GM18868 (cell line): ENCODE results near the gene PATZ1.

ENCODE experiments used
- ATAC-seq: cut with Tn5 transposase; IDR thresholded peaks from one replicate; pipeline ENCODE4 v1.9.1; 2021; ENCODE audit warnings: mild to moderate bottlenecking, moderate library complexity; ENCODE audit not compliant: unreplicated experiment

The PATZ1 gene

GRCh38 chr22:31343235-31344191 lies 2.6 kb downstream of the PATZ1 start:
- ATAC-seq = no peak

- no peak for ATAC-seq
Observed at GRCh38 chr22:31342389-31343140, 3.6 kb downstream of the PATZ1 start.

GRCh38 chr22:31341386-31342088 lies 4.6 kb downstream of the PATZ1 start:
- ATAC-seq = no peak

DNA sequence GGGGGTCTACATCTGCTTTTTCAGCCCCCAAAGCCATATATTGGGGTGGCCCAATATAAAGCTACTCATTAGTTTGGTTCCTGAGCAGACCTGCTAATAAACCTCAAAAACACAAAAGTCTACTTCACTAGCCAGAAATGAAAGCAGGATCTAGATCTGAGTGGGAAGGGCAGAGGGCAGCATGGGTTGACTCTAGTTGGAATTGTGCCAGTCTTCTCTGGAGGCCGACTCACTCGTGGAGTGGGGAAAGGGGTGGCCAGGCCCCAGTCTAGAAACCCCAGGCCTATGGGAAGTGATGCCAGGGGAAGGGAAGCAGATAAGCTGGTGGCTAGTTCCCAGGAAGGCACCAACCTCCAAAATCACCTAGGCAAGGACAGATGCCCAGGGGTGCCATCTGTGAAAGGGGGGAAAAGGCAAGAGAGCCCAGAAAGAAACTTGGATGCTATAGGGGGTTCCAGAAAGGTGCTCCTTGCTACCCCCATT lies 5.3 kb downstream of the PATZ1 start:
- no peak for ATAC-seq

DNA sequence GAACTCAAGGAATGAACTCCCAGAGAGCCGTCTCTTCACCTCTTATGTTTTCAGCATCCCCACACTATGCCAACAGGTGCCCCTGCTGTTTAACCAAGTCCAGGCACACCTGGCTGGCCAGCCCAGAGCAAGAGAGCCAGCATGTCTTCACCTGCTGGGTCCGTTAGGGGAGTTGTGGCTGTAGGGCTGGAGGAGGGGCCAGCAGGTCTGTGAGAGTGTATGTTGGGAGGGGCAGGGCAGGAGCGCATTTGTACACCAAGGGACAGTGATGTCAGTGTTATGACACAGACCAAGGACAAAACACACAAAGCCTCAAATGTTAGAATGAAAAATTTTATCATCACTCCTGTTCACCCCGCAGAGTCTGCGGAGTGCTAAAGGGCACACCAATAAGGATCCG lies 5.8 kb downstream of the PATZ1 start:
- no peak for ATAC-seq

DNA sequence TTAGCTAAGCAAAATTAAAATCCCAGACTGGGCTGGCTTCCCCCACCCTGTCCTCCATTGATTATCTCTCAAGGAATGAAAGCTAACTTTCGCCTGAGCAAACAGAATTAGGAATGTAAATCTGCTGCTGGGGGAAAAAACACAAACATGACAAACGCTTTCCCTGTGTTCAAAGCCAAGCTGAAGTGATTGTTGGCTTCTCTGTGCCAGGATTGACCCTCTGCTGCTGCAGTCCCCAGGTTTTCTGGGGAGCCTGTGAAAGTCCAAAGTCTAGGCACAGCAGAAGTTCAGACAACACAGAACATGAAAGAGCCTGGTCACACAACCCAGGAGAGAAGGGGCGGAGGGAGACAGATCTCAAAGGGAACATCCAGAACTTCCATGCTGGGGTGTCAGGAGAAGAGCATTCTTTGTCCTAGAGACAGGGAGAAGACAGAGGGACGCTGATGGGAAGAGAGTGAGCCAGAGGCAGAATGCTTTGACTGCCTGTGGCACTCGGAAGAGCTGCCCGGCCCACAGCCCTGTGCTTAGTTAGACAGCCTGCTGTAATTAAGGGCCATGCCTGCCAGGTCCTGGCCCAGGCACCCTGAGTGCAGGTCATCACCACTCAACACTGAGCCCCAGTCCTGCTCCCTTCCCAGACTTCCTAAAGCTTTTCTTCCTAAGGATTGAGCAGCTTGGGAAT lies 6.9 kb downstream of the PATZ1 start:
- no peak for ATAC-seq

DNA sequence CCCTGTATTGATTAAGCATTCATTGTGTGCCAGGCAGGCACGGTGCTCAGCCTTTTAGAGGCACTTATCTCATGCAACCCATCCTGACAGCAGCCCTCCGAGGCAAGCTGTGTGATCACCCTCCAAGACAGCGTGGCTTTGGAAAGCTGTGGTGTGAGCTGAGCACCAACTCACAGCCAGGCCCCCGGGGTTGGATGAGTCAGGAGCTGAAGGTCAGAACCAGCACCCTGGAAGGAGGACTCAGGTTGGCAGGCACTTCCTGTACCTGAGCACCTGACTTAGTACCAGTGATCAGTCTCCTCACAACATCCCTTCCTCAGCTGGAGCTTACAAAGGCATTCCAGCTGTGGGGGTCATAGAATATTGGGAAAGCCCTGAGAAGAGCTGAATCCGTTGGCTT lies 9.0 kb downstream of the PATZ1 start:
- no peak for ATAC-seq

- ATAC-seq = no peak
Observed at GRCh38 chr22:31334329-31334728, 11.8 kb downstream of the PATZ1 start.

DNA sequence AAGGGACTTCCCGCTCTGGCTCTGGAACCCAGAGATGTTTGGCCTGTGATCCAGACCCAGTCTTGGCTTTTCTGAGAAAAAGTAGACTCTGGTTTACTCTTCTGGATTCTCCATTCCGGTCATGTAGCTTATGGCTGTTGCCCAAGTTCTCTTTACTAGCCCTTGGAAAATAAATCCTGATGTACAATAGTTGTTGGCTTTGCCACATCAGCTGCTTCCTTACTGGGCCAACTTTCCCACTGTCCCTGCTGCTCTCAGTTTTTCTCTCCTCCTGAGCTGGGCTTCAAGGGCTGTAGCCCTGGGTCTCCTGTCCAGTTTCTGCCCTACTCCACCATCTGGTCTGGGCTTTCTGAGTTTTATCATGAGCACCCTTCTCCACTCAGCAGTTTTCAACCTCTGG lies 12.5 kb downstream of the PATZ1 start:
- no peak for ATAC-seq

- ATAC-seq = no peak
Observed at GRCh38 chr22:31332886-31333285, 13.3 kb downstream of the PATZ1 start.

GRCh38 chr22:31332010-31332409 lies 14.1 kb downstream of the PATZ1 start:
- ATAC-seq = no peak

GRCh38 chr22:31329453-31330215 lies 16.5 kb downstream of the PATZ1 start:
- no peak for ATAC-seq

GRCh38 chr22:31329029-31329428 lies 17.1 kb downstream of the PATZ1 start:
- no peak for ATAC-seq

- ATAC-seq = no peak
Observed at GRCh38 chr22:31328544-31328960, 17.6 kb downstream of the PATZ1 start.

- ATAC-seq = no peak
Observed at GRCh38 chr22:31327806-31328543, 18.2 kb downstream of the PATZ1 start.

DNA sequence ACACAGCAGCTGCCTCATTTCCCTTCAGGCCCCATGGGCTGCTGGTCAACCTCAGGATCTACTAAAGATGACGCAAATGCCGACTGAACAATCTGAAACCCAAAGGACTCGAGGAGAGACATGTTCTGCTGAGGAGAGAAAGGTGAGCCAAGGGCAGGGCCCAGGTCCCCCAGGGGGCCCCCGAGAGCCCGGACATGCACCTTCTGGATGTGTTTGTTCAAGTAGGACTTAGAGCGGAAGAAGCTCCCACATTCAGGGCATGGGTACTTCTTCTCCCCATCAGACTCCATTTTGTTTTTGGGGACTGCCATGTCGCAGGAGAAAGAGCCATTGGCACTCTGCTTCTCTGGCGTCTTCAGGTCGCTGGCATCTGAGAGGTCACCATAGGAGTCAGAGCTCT lies 19.3 kb downstream of the PATZ1 start:
- ATAC-seq = no peak

- ATAC-seq = no peak
Observed at GRCh38 chr22:31323578-31324550, 22.3 kb downstream of the PATZ1 start.

DNA sequence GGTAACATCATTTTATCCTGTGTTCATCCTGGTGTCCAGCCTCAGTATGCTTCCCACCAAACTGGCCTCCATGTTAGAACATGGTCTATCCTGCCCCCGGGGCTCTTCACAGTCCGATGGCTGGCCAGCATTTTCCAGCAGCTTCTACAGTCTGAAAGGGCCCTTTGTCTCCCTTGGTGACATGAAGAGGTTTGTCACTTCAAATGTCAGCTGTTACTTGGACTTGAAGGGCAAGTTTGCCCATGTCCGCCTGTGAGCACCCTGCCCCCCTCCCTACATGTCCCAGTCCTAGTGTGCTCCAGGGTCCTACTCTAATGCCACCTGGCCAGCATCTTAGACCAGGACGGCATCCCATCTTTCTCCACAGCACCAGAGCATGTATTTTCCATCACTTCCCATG lies 24.7 kb downstream of the PATZ1 start:
- ATAC-seq = no peak
